ENCODE data around the gene PGGHG. TPM values are rescaled to one million over a fixed set of nuclear protein-coding genes. Genes with fewer than 3 reads are reported as not detected.
"Not testable (repeated sequence)": the region's sequence is repeated elsewhere in the genome, so short reads cannot be mapped to it uniquely, and the experiment has no call there.

PGGHG gene
- total RNA-seq, 2 experiments from 2014 or later: 670 to 671 TPM

GRCh38 chr11:316891-317301 is 28.0 kb downstream of the PGGHG start:
- TF ChIP-seq CTCF (IDR thresholded peaks at IDR 0.05): no peak
- DNase-seq: peak in 5 of 14 experiments; percentile 33 to 73 (median 57)
- H3K4me1 Mint-ChIP-seq (ENCODE audit: low read depth): peaks cover 56% of the 10 kb centered on the region

GRCh38 chr11:317668-318404 is 28.9 kb downstream of the PGGHG start:
- POLR2A ChIA-PET: interaction anchor here (0.8 to 4.5 kb wide), 17 partner anchors 9 to 188 kb away, joined by 3 to 56 read pairs (median 10); partner anchors contain the start of genes BET1L, NLRP6, PGGHG and PSMD13
- Mint-ChIP-seq H3K27ac (peak overlapping the region; percentile 94), H3K36me3 (ENCODE audit: low read depth) (peaks cover 48% of the 10 kb centered on the region), H3K4me3 (peak overlapping the region; percentile 94), H3K4me1 (ENCODE audit: low read depth) (peaks cover 49% of the 10 kb centered on the region)
- H3K27me3 Mint-ChIP-seq; DNase-seq; H3K27me3 ChIP-seq (ENCODE audit: control insufficient read depth in 1 of 2, insufficient read depth in 2 of 2, low read length in 2 of 2); H3K9me3 ChIP-seq (ENCODE audit: control insufficient read depth in 1 of 2, insufficient read depth in 1 of 2, low read length in 2 of 2); H3K9me3 Mint-ChIP-seq; ATAC-seq (ENCODE audit: poor library complexity): not testable (repeated sequence)
- Histone ChIP-seq H3K27ac (ENCODE audit: low read depth in 1 of 2, low read length in 2 of 2) (peak overlapping the region; percentile 52 to 93), H3K4me1 (ENCODE audit: insufficient read depth, low read length) (peaks cover 55% of the 10 kb centered on the region), H3K36me3 (ENCODE audit: insufficient read depth, low read length) (peaks cover 15% of the 10 kb centered on the region), H3K4me3 (ENCODE audit: low read length) (peak overlapping the region; percentile 90)
- CTCF ChIA-PET: interaction anchor here (0.8 to 3.0 kb wide), 7 partner anchors 12 to 80 kb away, joined by 3 to 18 read pairs (median 5); partner anchors contain the start of gene PSMD13
- intact Hi-C loops (cut with DNase I, micrococcal nuclease): loop anchor here in 1 of 2 experiments (2.0 kb wide), 2 partner anchors 37 to 49 kb away; no protein-coding TSS in a partner anchor

More at GRCh38 chr11:316891-317301, 28.0 kb downstream of the PGGHG start:
- Histone ChIP-seq H3K4me3 (ENCODE audit: low read length) (peak overlapping the region; percentile 90), H3K27me3 (ENCODE audit: control insufficient read depth in 1 of 2, insufficient read depth in 2 of 2, low read length in 2 of 2) (no peaks in the 10 kb centered on the region), H3K4me1 (ENCODE audit: insufficient read depth, low read length) (peaks cover 62% of the 10 kb centered on the region), H3K27ac (ENCODE audit: low read depth in 1 of 2, low read length in 2 of 2) (peak overlapping the region; percentile 59 to 93), H3K36me3 (ENCODE audit: insufficient read depth, low read length) (peaks cover 15% of the 10 kb centered on the region), H3K9me3 (ENCODE audit: control insufficient read depth in 1 of 2, insufficient read depth in 1 of 2, low read length in 2 of 2) (no peaks in the 10 kb centered on the region)
- Mint-ChIP-seq H3K27me3 (no peaks in the 10 kb centered on the region), H3K36me3 (ENCODE audit: low read depth) (peaks cover 54% of the 10 kb centered on the region), H3K27ac (peak overlapping the region; percentile 94), H3K9me3 (no peaks in the 10 kb centered on the region), H3K4me3 (peak overlapping the region; percentile 94)
- POLR2A ChIA-PET: interaction anchor here (0.6 to 4.5 kb wide), 20 partner anchors 8 to 189 kb away, joined by 3 to 56 read pairs (median 8); partner anchors contain the start of genes BET1L, IFITM2, NLRP6 and PGGHG
- intact Hi-C loops (cut with DNase I, micrococcal nuclease): loop anchor here in 1 of 2 experiments (2.0 kb wide), 2 partner anchors 38 to 48 kb away; no protein-coding TSS in a partner anchor
- ATAC-seq (ENCODE audit: poor library complexity): peak; percentile 8
- CTCF ChIA-PET: interaction anchor here (0.8 to 3.0 kb wide), 8 partner anchors 11 to 96 kb away, joined by 3 to 18 read pairs (median 4); partner anchors contain the start of gene PSMD13

- H3K27me3 ChIP-seq (ENCODE audit: control insufficient read depth in 1 of 2, insufficient read depth in 2 of 2, low read length in 2 of 2); H3K9me3 ChIP-seq (ENCODE audit: control insufficient read depth in 1 of 2, insufficient read depth in 1 of 2, low read length in 2 of 2); DNase-seq; H3K27ac Mint-ChIP-seq; H3K9me3 Mint-ChIP-seq; H3K4me3 Mint-ChIP-seq; H3K27me3 Mint-ChIP-seq; intact Hi-C loops (cut with DNase I, micrococcal nuclease): not testable (repeated sequence)
- Histone ChIP-seq H3K4me3 (ENCODE audit: low read length) (peak overlapping the region; percentile 51), H3K36me3 (ENCODE audit: insufficient read depth, low read length) (peaks cover 15% of the 10 kb centered on the region), H3K4me1 (ENCODE audit: insufficient read depth, low read length) (peaks cover 50% of the 10 kb centered on the region), H3K27ac (ENCODE audit: low read depth in 1 of 2, low read length in 2 of 2) (peak overlapping the region in 1 of 2 donors; percentile 35)
- ChIA-PET POLR2A (interaction anchor here (1.1 to 4.5 kb wide), 10 partner anchors 9 to 111 kb away, joined by 3 to 56 read pairs (median 11); partner anchors contain the start of genes BET1L, PGGHG and RIC8A), CTCF (interaction anchor here (3.0 kb wide), 1 partner anchor 68 kb away, joined by 13 read pairs; no protein-coding TSS in a partner anchor)
- peak; percentile 24 for ATAC-seq (ENCODE audit: poor library complexity)
- Mint-ChIP-seq H3K4me1 (ENCODE audit: low read depth) (peaks cover 44% of the 10 kb centered on the region), H3K36me3 (ENCODE audit: low read depth) (peaks cover 41% of the 10 kb centered on the region)
Observed at GRCh38 chr11:318405-319120, 29.6 kb downstream of the PGGHG start.

GRCh38 chr11:319121-319887 is 30.4 kb downstream of the PGGHG start:
- Mint-ChIP-seq H3K36me3 (ENCODE audit: low read depth) (peaks cover 33% of the 10 kb centered on the region), H3K27ac (peak overlapping the region; percentile 88), H3K4me1 (ENCODE audit: low read depth) (peaks cover 40% of the 10 kb centered on the region), H3K4me3 (peak overlapping the region; percentile 94)
- H3K9me3 Mint-ChIP-seq; H3K27me3 Mint-ChIP-seq; H3K9me3 ChIP-seq (ENCODE audit: control insufficient read depth in 1 of 2, insufficient read depth in 1 of 2, low read length in 2 of 2); H3K27me3 ChIP-seq (ENCODE audit: control insufficient read depth in 1 of 2, insufficient read depth in 2 of 2, low read length in 2 of 2); intact Hi-C loops (cut with DNase I, micrococcal nuclease); CTCF ChIA-PET: not testable (repeated sequence)
- peak; percentile 9 for ATAC-seq (ENCODE audit: poor library complexity)
- Histone ChIP-seq H3K4me3 (ENCODE audit: low read length) (peak overlapping the region; percentile 51), H3K4me1 (ENCODE audit: insufficient read depth, low read length) (peaks cover 51% of the 10 kb centered on the region), H3K36me3 (ENCODE audit: insufficient read depth, low read length) (peaks cover 15% of the 10 kb centered on the region), H3K27ac (ENCODE audit: low read depth in 1 of 2, low read length in 2 of 2) (peak overlapping the region in 1 of 2 donors; percentile 35)
- peak in 2 of 14 experiments; percentile 12 to 33 for DNase-seq
- POLR2A ChIA-PET: interaction anchor here (0.9 to 1.1 kb wide), 3 partner anchors 9 to 36 kb away, joined by 3 read pairs; no protein-coding TSS in a partner anchor

GRCh38 chr11:319888-320273 is 31.0 kb downstream of the PGGHG start:
- H3K9me3 Mint-ChIP-seq; H3K27me3 ChIP-seq (ENCODE audit: control insufficient read depth in 1 of 2, insufficient read depth in 2 of 2, low read length in 2 of 2); ATAC-seq (ENCODE audit: poor library complexity); CTCF ChIA-PET; DNase-seq; H3K9me3 ChIP-seq (ENCODE audit: control insufficient read depth in 1 of 2, insufficient read depth in 1 of 2, low read length in 2 of 2); intact Hi-C loops (cut with DNase I, micrococcal nuclease); H3K27me3 Mint-ChIP-seq: not testable (repeated sequence)
- peaks cover 14% of the 10 kb centered on the region for H3K36me3 ChIP-seq (ENCODE audit: insufficient read depth, low read length)
- peak overlapping the region; percentile 51 for H3K4me3 ChIP-seq (ENCODE audit: low read length)
- POLR2A ChIA-PET: interaction anchor here (0.5 to 0.9 kb wide), 2 partner anchors 8 to 36 kb away, joined by 3 to 4 read pairs; no protein-coding TSS in a partner anchor
- H3K4me1 Mint-ChIP-seq (ENCODE audit: low read depth): peaks cover 43% of the 10 kb centered on the region
- peaks cover 28% of the 10 kb centered on the region for H3K36me3 Mint-ChIP-seq (ENCODE audit: low read depth)
- H3K4me1 ChIP-seq (ENCODE audit: insufficient read depth, low read length): peaks cover 56% of the 10 kb centered on the region
- H3K27ac ChIP-seq (ENCODE audit: low read depth in 1 of 2, low read length in 2 of 2): peak overlapping the region in 1 of 2 donors; percentile 30
- peak overlapping the region; percentile 94 for H3K4me3 Mint-ChIP-seq
- peak overlapping the region; percentile 88 for H3K27ac Mint-ChIP-seq
